GM12875 (cell line): ENCODE measurements around the gene PRR15L.
"Not testable (repeated sequence)": the region's sequence is repeated elsewhere in the genome, so short reads cannot be mapped to it uniquely, and the experiment has no call there.

Experiments
- H3K4me3 ChIP-seq: one replicate; pipeline ENCODE4 v1.5.1; 2011; ENCODE audit warnings: low read depth, low read length, control low read depth
- TF ChIP-seq, protein P1 (sequence below): IDR thresholded peaks from 2 replicates; pipeline ENCODE4 v1.5.1; 2011; ENCODE audit warnings: low read depth, mild to moderate bottlenecking, control low read depth, inconsistent platforms, low read length, moderate library complexity, borderline replicate concordance; ENCODE audit not compliant: insufficient read depth

PRR15L gene, protein sequence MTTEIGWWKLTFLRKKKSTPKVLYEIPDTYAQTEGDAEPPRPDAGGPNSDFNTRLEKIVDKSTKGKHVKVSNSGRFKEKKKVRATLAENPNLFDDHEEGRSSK

DNA sequence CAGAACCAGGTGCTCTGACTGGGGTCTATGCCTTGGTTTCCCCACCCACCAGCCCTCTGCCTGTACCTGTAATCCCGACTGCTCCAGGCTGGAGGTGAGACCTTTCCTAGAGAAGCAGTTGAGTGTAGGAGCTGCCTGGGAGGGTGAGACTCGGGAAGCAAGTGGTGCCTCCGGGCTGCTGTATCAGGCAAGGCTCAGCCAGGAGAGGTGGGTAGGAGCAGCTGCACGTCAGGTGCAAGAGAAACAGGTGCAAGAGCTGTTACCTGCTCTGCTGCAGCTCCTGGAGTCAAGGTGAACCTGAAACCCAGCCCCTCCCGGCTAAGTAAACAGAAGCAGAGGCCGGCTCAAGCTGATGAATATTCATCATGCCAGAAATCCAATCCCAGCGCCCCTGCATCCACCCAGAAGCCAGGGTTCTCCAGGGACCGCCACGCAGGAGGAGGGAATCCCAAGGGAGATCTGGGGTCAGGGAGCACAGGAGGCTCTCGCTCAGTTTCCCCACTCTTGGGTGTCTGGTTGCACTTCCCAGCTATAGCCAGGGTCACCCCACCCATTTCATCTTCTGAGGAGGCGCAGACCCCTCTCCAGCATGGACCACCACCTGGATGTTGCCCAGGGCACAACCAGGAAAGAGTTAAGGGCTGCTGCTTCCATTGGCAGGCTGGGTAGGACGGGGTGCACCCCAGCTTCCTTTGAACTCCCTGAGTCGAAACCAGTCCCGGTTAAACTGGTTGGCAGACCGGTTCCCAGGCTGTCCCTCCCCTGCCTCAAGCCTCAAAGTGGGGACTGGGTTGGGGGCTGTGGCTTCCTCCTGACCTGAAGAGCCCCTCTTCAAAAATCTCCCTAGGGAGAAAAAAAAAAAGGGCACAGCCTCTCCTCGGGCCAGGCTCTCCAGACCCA is at the start of gene PRR15L:
Gene PRR15L (minus strand): TSS at position 293 of the 900 bp plus-strand sequence. CDS start 4,649 bp downstream, outside the sequence.
- TF ChIP-seq, protein P1, sequence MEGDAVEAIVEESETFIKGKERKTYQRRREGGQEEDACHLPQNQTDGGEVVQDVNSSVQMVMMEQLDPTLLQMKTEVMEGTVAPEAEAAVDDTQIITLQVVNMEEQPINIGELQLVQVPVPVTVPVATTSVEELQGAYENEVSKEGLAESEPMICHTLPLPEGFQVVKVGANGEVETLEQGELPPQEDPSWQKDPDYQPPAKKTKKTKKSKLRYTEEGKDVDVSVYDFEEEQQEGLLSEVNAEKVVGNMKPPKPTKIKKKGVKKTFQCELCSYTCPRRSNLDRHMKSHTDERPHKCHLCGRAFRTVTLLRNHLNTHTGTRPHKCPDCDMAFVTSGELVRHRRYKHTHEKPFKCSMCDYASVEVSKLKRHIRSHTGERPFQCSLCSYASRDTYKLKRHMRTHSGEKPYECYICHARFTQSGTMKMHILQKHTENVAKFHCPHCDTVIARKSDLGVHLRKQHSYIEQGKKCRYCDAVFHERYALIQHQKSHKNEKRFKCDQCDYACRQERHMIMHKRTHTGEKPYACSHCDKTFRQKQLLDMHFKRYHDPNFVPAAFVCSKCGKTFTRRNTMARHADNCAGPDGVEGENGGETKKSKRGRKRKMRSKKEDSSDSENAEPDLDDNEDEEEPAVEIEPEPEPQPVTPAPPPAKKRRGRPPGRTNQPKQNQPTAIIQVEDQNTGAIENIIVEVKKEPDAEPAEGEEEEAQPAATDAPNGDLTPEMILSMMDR = no peak
- no peak within 1 kb of the TSS for H3K4me3 ChIP-seq

DNA sequence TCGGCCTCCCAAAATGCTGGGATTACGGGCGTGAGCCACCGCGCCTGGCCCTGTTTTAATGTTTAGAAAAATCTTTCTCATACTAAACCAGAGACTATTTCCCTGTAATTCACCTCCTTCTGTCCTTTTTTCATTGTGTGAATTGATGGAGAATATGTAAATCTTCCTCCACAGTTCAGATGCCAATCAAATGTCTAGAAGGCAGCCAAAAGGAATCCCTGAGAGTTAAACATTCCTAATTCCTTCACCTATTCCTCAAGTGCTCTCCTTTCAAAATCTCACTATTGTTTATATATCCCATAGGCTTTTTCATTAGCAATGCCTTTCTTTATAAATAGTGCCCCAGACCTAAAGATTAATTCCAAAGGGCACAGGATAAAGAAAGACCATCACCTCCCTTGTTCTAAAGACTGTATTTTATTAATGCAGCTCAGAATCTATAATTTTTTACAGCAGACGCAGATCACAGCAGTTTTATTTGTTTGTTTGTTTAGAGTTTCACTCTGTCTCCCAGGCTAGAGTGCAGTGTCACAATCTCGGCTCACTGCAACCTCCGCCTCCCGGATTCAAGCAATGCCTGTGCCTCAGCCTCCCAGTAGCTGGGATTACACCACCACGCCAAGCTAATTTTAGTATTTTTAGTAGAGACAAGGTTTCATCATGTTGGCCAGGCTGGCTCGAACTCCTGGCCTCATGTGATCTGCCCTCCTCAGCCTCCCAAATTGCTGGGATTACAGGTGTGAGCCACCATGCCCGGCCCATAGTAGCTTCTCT is 49.4 kb upstream of the PRR15L start:
- H3K4me3 ChIP-seq = no peak overlapping the region

DNA sequence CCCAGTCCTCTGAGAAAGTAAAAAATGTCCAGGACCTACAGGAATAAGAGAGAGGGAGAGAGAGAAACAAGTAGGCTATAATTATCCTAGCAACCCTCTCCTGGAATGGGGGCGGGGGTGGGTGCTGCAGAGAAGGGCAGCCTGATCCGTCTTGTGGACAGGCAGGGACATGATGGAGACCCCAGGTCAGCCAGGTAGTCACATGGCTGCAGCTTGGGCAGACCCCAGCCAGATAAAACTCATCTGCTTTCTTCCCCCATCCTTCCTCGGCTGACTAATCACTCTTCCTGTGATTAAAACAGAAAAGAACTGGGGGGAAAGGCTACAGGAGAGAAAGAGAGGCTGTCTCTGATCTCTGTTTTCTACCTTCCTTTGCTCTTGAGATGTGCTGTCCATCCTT is 47.3 kb upstream of the PRR15L start:
- no peak overlapping the region for H3K4me3 ChIP-seq
- TF ChIP-seq, protein P1 = no peak

More for the DNA sequence above, 49.4 kb upstream of the PRR15L start:
- TF ChIP-seq, protein P1 = no peak

DNA sequence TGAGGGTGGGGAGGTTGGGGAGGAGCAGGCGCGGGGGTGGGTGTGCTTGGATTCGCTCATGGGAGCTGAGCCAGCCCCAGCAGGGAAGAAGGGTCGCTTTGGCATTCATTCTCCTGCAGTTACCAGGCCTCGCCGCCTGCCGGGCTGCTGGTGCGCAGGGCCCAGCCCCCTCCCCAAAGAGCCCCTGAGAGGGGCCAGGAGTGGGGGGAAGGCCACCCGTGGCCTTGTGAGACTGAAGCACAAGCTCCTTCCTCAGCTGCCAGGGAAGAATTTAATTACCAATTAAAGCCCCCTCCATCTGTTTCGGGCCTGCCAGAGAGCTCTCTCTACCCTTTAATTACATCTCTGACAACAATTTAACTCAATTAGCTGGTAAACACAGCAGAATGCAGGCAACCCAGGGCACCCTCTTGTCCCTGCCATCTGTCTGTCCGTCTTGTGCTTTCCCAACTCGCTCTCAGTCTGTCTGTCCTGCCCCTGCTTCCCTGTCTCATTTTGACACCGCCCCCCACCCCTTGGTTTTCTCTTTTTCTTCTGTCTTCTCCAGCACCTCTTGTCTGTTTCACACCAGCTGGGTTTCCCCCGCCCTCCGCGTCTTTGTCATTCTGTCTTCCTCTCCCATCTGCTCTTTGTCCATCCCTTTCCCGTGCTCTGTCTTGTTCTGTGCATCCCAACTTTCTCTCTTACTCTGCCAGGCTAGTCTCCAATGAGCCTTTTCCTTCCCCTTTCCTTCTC is 45.9 kb upstream of the PRR15L start:
- TF ChIP-seq, protein P1 = no peak
- H3K4me3 ChIP-seq = no peak overlapping the region

DNA sequence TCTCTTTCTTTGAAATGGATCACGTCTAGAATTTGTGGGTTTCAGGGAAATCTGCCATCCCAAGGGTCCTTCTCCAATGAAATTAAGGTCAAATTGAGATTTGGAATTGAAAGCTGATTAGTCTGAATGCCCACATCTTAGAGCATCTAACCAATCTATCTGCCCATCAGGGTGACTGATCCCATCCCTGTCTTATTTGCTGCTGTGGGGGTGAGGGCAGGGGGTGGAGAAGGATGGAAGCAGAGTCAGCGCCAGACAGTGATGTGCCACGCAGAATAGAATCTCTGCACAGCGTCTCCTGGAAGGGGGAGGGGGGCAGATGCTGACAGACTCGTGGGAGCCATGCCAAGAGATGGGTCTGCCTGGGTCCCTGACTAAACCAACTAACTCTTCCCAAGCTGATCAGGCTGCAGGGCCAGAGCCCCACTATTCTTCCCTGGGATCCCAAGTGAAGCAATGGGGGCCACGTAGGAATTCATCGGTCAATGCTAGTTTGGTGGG is 45.3 kb upstream of the PRR15L start:
- H3K4me3 ChIP-seq = no peak overlapping the region
- TF ChIP-seq, protein P1 = no peak

DNA sequence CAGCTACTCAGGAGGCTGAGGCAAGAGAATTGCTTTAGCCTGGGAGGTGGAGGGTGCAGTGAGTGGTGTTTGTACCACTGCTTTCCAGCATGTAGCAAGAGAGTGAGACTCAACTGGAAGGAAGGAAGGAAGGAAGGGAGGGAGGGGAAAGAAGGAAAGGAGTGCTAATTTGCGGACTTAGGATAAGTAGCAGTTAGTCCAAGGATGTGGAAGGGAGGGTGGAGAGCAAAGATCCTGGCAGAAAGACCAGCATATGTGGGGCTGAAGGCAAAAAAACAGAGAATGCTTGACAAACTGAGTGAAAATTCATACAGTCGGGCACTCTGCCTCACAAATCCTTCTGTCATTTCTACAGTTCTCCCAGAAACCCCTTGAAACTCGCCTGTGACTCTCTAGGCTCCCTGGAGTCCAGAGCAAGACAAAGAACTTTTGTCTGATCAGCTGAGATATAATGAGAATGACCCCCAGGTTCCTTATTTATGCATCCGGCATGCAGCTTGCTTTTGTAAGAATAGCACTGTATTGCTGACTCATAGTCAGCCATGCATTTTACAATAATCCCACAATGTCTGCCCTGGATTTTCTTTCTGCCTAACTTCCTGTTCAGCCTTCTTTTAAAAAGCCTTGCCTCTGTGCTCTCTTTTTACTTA is 44.7 kb upstream of the PRR15L start:
- no peak overlapping the region for H3K4me3 ChIP-seq
- TF ChIP-seq, protein P1 = no peak

DNA sequence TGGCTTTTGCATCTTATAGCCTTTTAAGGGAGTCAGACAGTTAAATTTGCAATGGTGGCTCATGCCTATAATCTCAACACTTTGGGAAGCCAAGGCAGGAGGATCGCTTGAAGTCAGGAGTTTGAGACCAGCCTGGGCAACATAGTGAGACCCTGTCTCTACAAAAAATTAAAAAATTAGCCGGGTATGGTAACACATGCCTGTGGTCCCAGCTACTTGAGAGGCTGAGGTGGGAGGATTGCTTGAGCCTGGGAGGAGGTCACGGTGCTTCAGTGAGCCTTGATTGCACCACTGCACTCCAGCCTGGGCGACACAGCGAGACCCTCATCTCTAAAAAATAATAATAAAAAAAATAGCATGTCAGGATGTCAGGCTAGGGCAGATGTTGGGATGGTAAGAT is 44.0 kb upstream of the PRR15L start:
- H3K4me3 ChIP-seq = not testable (repeated sequence)
